Gastroesophageal sphincter (tissue), 4 donors: ENCODE measurements around the gene TFB1M. TPM values are rescaled to one million over a fixed set of nuclear protein-coding genes. Genes with fewer than 3 reads are reported as not detected.

Source experiments
- ATAC-seq: fragments of 150-250 bp; one replicate; pipeline ENCODE4 v1.9.1; 2016; ENCODE audit warnings: mild to moderate bottlenecking, moderate library complexity
- H3K27ac ChIP-seq, 4 donors: fragments of 200-600 bp; sonication (generic) in 3 of 4; 1 replicate in 3 of 4; 2 replicates in 1 of 4; pipeline ENCODE4 v1.5.1; 2016 to 2019
- H3K27me3 ChIP-seq: fragments of 200-600 bp; sonication (generic); one replicate; pipeline ENCODE4 v1.5.1; 2019
- H3K36me3 ChIP-seq, 2 donors: fragments of 200-600 bp; sonication (generic); one replicate each; pipeline ENCODE4 v1.5.1; 2019; ENCODE audit warnings: control low read depth in 1 of 2
- H3K4me1 ChIP-seq, 3 donors: fragments of 200-600 bp; sonication (generic); 1 replicate in 2 of 3; 2 replicates in 1 of 3; pipeline ENCODE4 v1.5.1; 2016 to 2019; ENCODE audit warnings: control low read depth in 2 of 3
- H3K4me3 ChIP-seq, 2 donors: fragments of 200-600 bp; sonication (generic); one replicate each; pipeline ENCODE4 v1.5.1; 2019; ENCODE audit warnings: mild to moderate bottlenecking in 1 of 2, moderate library complexity in 1 of 2
- H3K9me3 ChIP-seq, 3 donors: fragments of 200-600 bp; sonication (generic); one replicate each; pipeline ENCODE4 v1.5.1; 2017 to 2019; ENCODE audit warnings: control low read depth in 2 of 3
- CTCF ChIP-seq, 4 experiments: fragments of 200-600 bp in 2 of 4; fragments of 450-650 bp in 2 of 4; sonication (generic) in 1 of 4; IDR thresholded peaks; one replicate each; pipeline ENCODE4 v1.5.1; 2017 to 2019; ENCODE audit warnings: antibody characterized with exemption in 4 of 4, mild to moderate bottlenecking in 2 of 4, moderate library complexity in 2 of 4
- EP300 ChIP-seq: sonication (generic); formaldehyde crosslinking; IDR thresholded peaks from one replicate; pipeline ENCODE4 v1.6.1; 2017; ENCODE audit warnings: antibody characterized with exemption, mild to moderate bottlenecking
- POLR2A ChIP-seq, 2 donors: fragments of 450-650 bp; IDR thresholded peaks; one replicate each; pipeline ENCODE4 v1.6.1; 2017; ENCODE audit warnings: antibody characterized with exemption in 2 of 2, mild to moderate bottlenecking in 2 of 2, moderate library complexity in 1 of 2
- POLR2AphosphoS5 ChIP-seq: sonication (generic); formaldehyde crosslinking; IDR thresholded peaks from one replicate; pipeline ENCODE4 v1.6.1; 2017; ENCODE audit warnings: antibody characterized with exemption
- WGBS, 2 donors: methylation state at CpG; one replicate each; pipeline ENCODE4 v1.1.5; 2018; ENCODE audit warnings: low coverage in 1 of 2; 5-methylcytosine and 5-hydroxymethylcytosine counted together
- total RNA-seq, 4 donors: library from RNA; depleted of rRNA; stranded (reverse); fragments of >200 nt; gene quantifications; one replicate each; pipeline ENCODE4 v1.1.0, GENCODE V29; 2016

The TFB1M gene
- total RNA-seq, 4 donors from 2014 or later: 6.7 to 16.4 (median 12.5) TPM

- no peaks in the 10 kb centered on the region for H3K36me3 ChIP-seq
- no peak for ATAC-seq
- peaks cover 0 to 4% (median 0%) of the 10 kb centered on the region in 3 donors for H3K4me1 ChIP-seq
- no peaks in the 10 kb centered on the region for H3K27me3 ChIP-seq
- TF ChIP-seq POLR2A (IDR thresholded peaks at IDR 0.05) (no peak), CTCF (IDR thresholded peaks at IDR 0.05) (no peak), EP300 (no peak)
- 75 to 95% methylated on average over 4 to 6 of the region's 6 CpGs for WGBS, 2 donors
- H3K9me3 ChIP-seq: no peaks in the 10 kb centered on the region
- H3K4me3 ChIP-seq: no peak overlapping the region
- no peak overlapping the region for H3K27ac ChIP-seq
These were observed 14.5 kb upstream of the TFB1M start for GRCh38 chr6:155328539-155329459.

- 94% methylated on average over 6 of the region's 6 CpGs; no CpG with 5 or more reads in 1 of the 2 donors for WGBS, 2 donors
- no peak for ATAC-seq
- no peaks in the 10 kb centered on the region for H3K9me3 ChIP-seq
- H3K36me3 ChIP-seq: no peaks in the 10 kb centered on the region
- no peak overlapping the region for H3K4me3 ChIP-seq
- H3K27ac ChIP-seq: no peak overlapping the region
- TF ChIP-seq POLR2A (IDR thresholded peaks at IDR 0.05) (no peak), CTCF (IDR thresholded peaks at IDR 0.05) (no peak), POLR2AphosphoS5 (no peak), EP300 (no peak)
- no peaks in the 10 kb centered on the region for H3K27me3 ChIP-seq
- H3K4me1 ChIP-seq: peaks cover 0 to 4% (median 0%) of the 10 kb centered on the region in 3 donors
These were observed 13.8 kb upstream of the TFB1M start for GRCh38 chr6:155328074-155328538.

GRCh38 chr6:155327326-155328073, 13.2 kb upstream of the TFB1M start:
- Histone ChIP-seq H3K27ac (no peak overlapping the region), H3K4me3 (no peak overlapping the region), H3K9me3 (no peaks in the 10 kb centered on the region), H3K4me1 (peaks cover 0 to 4% (median 0%) of the 10 kb centered on the region in 3 donors), H3K36me3 (no peaks in the 10 kb centered on the region), H3K27me3 (no peaks in the 10 kb centered on the region)
- TF ChIP-seq POLR2AphosphoS5 (peak; percentile 7), CTCF (IDR thresholded peaks at IDR 0.05) (peak; percentile 81 to 94 (median 84)), EP300 (no peak)
- ATAC-seq: peak; percentile 71
- WGBS, 2 donors: 0% methylated on average over 1 of the region's 1 CpG

GRCh38 chr6:155325700-155326516, 11.6 kb upstream of the TFB1M start:
- 87 to 94% methylated on average over 2 to 3 of the region's 6 CpGs for WGBS, 2 donors
- Histone ChIP-seq H3K27ac (no peak overlapping the region), H3K4me1 (peaks cover 0 to 4% (median 0%) of the 10 kb centered on the region in 3 donors), H3K27me3 (no peaks in the 10 kb centered on the region), H3K4me3 (no peak overlapping the region), H3K9me3 (no peaks in the 10 kb centered on the region), H3K36me3 (no peaks in the 10 kb centered on the region)
- TF ChIP-seq EP300 (no peak), POLR2A (IDR thresholded peaks at IDR 0.05) (no peak), CTCF (IDR thresholded peaks at IDR 0.05) (no peak), POLR2AphosphoS5 (no peak)
- no peak for ATAC-seq
